Measurements from ENCODE around the gene WNT1.

The WNT1 gene

DNA sequence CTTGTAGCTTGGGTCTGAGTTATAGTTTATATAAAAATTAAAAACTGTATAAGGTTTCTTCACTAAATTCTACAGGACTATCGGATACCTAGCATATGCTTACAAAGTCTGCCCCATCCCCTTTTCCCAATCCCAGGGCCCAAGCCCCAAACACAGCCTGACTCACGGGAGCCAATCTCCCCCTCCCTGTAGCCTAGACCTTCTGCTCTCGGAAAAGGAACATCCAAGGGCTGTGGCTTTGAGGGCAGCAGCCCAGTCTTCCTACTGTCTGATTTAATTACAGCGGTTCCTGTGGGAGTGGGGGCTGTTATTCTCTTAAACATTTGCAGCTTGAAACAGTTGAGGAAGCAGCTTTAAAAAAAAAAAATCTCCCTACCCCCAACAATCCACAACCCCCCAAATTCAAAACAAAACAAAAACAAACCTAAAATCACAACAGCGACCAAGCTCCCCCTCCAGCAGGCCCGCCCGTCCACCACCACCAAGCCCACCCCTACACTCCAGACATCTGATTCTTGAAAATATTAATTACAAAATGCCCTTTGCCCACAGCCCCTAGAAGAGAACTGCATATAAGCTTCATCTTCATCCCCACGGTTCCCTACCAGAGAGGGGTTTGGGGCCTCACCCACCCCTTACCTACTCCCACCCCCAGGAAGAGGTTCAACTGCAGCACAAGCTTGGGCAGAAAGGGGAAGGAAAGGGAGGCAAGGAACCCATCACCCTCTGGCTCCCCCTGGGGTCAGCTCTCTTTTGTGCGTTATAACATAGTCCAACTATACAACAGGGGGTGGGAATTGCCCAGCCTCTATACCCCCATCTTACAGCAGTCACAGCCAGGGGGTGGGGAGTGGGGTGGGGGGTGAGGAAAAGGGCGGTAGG lies 41.6 kb downstream of the WNT1 start:
- DNase-seq: peak; percentile 82
- in situ Hi-C loops (cut with HindIII; ENCODE audit: low pct_ligation_motif_present, low pct_unique_long_range_greater_than_20kb, low sequenced_read_pairs): no loop called here

DNA sequence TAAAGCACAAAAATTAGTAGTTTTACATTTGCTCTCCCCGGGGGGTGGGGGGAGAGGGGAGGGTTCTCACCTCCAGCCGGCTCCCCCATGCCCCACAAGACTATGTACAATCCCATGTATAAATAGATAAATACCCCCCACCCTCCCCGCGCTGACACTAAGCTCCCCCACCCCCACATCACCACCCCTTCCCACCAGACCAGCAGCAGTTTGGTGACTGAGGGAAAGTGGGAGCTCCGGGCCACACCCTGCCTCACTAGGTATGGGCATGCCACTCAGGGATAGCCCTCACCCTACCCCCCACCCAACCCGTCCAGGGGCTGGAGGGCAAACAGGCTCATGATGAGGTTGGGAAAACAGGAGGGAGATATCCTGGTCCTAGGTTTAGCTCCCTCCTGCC lies 42.3 kb downstream of the WNT1 start:
- in situ Hi-C loops (cut with HindIII; ENCODE audit: low pct_ligation_motif_present, low pct_unique_long_range_greater_than_20kb, low sequenced_read_pairs): no loop called here

DNA sequence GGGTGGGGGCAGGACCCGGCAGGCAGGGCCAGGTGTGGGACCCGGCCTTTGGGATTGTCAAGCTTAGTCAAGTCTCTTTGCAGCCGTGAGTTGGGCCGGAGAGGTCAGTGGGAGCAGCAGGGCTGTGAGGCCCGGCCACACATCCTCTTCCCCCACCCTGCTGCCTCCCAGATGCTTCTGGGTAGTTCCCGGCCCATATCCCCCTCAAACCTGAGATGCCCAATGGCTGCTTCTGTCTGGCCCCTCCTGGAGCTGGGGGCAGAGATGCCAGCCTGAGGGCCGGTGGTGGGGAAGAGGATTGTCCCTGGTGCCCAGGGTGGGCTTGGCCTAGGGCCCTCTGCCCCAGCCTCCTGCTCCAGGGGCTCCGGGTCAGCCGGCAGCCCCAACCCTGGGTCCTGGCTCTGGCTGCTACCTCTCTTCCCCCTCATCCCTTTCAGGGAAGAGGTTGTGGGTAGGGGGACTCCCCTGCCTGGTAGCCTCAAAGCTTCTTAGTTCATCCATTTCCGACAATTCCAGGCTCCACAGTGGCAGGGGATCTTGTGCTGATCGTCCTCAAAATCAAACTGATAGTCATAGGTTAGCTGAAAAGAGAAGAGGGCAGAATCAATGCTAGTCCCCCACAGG lies 43.3 kb downstream of the WNT1 start:
- in situ Hi-C loops (cut with HindIII; ENCODE audit: low pct_ligation_motif_present, low pct_unique_long_range_greater_than_20kb, low sequenced_read_pairs): no loop called here
- no peak for DNase-seq

More for the DNA sequence above, 42.3 kb downstream of the WNT1 start:
- DNase-seq: no peak

DNA sequence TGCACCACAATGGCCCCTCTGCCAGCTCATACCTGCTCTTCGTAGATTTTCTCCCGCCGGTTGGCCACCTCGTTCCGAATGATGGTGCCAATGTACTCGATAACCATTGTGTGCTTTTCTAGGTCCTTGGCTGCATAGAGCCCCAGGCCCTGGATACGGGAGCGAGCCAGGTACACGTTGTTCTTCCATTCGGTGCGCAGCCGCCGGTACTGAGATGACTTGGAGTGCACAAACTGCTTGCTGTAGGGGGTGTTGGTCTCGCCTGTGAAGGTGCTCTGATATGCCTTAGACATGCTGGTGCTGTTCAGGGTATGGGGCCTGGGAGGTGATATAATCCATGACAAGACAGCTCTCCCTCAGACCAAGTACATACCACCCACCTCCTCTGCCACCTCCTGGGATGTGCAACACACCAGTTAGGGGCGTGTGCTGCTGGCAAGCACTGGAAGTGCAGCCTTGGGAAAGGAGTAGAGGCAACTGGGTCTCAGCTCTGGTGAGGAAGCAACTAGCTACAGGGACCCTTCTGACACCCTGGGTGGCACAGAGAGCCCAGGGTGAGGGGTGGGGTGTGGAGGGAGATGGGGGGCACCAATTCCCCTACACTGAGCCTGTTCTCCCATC lies 44.5 kb downstream of the WNT1 start:
- in situ Hi-C loops (cut with HindIII; ENCODE audit: low pct_ligation_motif_present, low pct_unique_long_range_greater_than_20kb, low sequenced_read_pairs): no loop called here
- DNase-seq: no peak

DNA sequence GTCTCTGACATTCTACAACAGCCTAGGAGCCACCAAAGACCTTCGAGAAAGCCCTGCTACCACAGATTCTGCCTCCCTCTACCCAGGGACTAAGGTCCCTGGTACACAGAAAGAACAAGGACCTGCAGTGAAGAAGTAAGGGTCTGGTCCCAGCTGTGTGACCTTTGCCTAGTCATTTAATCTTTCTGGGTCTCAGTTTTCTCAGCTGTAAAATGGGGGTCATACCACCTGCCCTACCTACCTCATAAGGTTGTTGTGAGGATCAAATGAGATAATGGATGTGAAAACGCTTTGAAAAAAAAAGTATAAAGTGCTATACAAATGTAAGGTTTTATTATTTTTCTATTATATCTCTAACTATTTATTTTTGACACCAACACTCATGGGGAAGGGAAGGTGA lies 45.7 kb downstream of the WNT1 start:
- in situ Hi-C loops (cut with HindIII; ENCODE audit: low pct_ligation_motif_present, low pct_unique_long_range_greater_than_20kb, low sequenced_read_pairs): no loop called here

DNA sequence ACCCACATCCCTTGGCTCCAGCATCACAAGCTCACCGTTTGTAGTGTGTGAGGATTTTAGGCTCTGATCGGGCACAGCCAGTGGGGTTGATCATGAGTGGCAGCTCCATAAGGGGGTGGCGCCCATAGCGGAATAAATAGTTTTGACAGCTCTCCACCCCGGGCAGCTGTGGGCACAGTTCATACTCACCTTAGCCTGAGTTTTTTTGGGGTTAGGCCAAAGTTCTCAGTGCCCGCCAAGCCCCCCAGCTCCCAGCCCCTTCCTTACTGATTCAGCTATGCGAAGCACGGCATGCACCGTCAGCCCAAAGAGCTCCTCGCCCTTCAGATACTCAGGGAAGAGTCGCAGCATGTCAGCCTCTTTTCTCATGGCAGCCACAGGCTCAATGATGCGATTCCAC lies 46.4 kb downstream of the WNT1 start:
- no peak for DNase-seq
- in situ Hi-C loops (cut with HindIII; ENCODE audit: low pct_ligation_motif_present, low pct_unique_long_range_greater_than_20kb, low sequenced_read_pairs): no loop called here

More for the DNA sequence above, 45.7 kb downstream of the WNT1 start:
- no peak for DNase-seq

DNA sequence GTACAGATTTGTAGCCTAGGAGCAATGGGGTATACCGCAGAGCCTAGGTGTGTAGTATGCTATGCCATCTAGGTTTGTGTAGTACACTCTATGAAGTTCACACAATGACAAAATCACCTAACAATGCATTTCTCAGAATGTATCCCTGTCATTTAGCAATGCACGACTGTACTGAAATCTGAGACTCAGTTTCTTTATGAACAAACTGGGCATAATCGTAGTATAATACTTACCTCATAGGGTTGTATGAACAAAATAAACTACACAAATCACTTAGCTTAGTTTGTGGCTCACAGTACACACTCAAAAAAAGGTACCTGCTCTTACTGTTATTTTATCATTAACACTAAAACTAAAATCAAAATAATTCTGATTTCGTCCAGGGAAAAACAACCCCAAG lies 47.3 kb downstream of the WNT1 start:
- no peak for DNase-seq
- in situ Hi-C loops (cut with HindIII; ENCODE audit: low pct_ligation_motif_present, low pct_unique_long_range_greater_than_20kb, low sequenced_read_pairs): no loop called here

DNA sequence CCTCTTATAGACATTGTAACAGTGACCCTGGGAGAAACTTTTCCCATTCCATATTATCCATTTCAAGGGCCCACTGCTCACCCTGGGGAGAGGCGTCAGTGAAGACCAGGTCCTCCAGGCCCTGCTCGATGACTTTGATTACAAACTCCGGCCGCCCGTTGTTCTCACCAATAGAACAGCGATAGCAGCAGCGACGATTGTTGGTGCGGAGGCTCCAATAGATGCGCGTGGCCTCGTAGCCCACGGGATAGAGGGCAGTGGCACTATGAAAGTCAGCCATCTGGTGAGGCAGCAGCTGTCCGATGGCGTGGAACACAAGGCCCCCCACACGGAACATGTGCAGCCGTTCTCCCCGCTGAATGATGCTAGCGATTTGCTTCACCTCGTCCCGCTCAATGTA lies 48.0 kb downstream of the WNT1 start:
- DNase-seq: no peak
- in situ Hi-C loops (cut with HindIII; ENCODE audit: low pct_ligation_motif_present, low pct_unique_long_range_greater_than_20kb, low sequenced_read_pairs): no loop called here

DNA sequence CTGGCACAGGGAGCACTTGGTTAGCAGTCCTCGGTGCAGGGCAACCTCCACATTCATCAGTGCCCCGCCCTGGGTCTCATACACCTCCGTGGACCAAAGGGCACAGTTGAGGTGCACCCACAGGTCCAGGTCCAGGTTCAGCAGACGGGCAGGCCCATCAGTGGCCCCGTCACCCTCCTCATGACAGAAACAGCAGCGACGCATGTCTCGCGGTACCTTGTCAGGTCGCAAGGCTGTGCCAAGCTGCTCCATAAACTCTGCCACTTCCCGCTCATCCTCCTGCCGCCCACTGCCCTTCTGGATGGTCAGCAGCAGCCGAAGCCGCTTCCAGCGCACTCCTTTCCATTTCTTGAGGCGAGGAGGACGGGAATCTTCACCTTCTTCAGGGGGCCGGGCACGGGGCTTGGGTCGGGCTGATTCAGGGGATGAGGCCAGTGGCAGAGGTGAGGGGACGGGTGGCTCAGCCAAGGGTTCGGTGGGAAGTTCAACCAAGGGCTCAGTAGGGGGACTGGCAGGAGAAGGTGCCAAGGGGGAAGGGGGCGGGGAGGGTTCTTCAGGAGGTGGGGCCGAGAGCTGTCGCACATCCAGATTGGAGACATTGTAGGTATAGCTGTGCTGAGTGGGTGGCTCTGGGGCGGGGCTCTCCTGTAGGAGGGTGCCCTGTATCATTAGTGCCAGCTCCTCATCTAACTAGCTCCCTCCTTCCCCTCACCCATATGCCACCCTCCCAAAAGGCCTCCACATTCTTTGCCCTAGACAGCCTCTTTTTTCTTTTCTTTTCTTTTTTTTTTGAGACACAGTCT lies 48.8 kb downstream of the WNT1 start:
- no peak for DNase-seq
- in situ Hi-C loops (cut with HindIII; ENCODE audit: low pct_ligation_motif_present, low pct_unique_long_range_greater_than_20kb, low sequenced_read_pairs): no loop called here

DNA sequence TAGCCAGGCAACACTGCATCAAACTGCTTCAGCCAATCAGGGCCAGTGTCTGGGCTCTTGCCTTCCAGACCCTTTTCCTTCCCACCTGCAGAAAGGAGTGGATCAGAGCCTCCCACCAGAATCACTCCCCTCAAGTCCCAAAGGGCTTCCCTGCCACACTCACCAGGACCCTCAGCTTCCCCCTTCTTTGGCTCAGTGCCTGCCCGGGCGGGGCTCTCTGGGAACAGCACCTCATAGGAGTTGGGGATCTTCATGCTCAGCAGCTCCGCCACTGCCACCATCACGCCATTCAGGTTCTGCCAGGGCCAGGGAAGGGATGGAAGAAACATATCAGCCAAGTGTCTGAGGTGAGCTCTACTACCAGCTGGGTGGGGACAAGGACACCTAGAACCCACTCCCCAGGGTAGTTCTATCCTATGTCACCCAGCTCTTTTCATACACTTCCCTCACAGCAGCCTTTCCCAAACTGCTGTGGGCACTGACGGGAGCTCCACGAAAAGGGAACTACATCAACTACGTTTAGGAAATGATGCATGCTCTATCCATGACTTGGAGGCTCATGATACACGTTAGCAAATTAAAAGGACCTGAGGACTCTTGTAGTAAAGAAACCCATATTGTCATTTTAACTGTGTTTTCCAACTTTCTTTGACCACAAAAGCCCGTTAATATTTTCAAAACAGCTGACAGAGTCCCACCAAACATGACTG lies 49.9 kb downstream of the WNT1 start:
- no peak for DNase-seq
- in situ Hi-C loops (cut with HindIII; ENCODE audit: low pct_ligation_motif_present, low pct_unique_long_range_greater_than_20kb, low sequenced_read_pairs): no loop called here

DNA sequence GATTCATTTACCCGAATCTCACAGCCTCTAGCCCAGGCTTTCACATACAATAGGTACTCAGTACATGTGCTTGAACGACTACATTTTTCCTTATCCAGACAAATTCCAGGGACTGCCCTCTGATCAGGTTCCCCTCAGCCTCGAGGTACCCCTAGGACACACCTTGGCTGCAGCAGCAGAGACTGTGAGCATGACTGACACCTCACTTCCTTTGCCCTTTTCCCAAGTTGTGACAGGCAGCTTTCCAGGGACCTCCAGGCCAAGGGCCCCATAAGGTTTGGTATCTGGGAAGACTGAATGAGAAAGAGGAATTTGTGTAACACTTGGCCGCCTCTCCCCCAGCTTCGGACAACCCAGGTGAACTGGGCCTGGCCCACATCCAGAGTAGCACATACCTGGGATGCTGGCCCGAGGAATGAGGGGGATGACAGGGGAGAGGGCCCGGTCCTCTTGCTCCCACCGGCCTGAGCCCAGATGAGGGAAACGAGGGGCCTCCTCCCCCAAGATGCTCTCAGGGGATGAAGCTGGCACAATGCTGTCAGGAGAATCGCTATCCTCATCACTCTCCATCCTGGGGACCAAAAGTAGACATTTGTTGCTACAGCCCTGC lies 50.6 kb downstream of the WNT1 start:
- no peak for DNase-seq
- in situ Hi-C loops (cut with HindIII; ENCODE audit: low pct_ligation_motif_present, low pct_unique_long_range_greater_than_20kb, low sequenced_read_pairs): no loop called here

DNA sequence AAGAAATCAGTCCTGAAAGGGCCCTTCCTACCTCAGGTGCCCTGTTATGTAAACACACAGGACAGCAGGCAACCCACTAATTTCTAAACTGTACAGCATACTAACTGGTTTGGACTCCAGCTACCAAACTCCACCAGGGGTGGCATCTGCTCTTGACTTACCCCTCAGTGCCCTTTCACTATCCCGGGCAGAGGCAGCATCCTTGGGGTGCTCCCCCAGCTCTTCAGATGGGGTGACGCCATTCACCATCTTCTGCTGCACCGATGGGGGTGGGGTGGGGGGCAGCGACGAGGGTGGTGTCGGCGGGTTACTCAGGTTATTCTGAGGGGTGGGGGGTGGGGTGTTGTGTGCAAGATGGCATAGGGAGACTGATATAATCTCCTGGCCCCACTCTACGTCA lies 52.0 kb downstream of the WNT1 start:
- no peak for DNase-seq
- in situ Hi-C loops (cut with HindIII; ENCODE audit: low pct_ligation_motif_present, low pct_unique_long_range_greater_than_20kb, low sequenced_read_pairs): no loop called here

DNA sequence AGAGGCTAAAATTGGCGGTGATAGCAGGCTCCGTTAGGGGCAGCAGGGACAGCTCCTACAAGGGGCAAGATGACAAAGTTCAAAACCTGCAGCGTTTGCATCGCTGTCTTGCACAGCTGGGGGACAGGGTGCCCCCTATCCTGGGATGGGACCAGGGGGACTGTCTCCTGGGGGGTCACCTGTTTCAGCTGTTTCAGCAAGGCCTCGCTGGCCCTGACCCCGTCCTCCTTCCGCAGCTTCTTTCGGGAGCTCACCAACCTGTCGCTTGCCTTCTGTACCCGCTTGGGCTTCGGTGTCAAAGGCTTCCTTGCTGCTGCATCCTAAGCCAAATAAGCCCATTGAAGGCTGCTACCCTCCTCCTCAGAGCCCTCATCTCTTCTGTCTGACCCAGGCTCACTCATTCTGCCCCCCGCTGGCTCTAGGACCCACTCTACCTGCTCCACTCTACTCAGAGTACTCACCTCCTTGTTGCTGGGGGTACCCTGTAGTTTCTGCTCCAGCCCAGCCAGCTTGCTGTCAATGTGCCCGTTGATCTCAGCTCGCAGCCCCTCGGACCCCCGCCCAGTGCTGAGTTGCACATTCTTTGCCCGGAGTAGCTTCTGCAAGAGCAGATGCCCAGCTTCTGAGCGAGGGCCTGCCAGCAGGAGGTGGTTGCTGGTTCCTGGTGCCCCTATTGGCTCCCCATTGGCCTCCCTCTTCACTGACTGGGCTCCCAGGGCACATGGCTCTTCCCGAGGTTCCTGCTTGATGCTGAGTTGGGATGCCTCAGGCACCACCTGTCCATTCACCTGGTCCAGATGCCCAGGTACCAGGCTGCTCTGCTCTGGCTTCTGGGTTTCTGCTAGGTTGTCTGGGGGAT lies 52.8 kb downstream of the WNT1 start:
- no peak for DNase-seq

DNA sequence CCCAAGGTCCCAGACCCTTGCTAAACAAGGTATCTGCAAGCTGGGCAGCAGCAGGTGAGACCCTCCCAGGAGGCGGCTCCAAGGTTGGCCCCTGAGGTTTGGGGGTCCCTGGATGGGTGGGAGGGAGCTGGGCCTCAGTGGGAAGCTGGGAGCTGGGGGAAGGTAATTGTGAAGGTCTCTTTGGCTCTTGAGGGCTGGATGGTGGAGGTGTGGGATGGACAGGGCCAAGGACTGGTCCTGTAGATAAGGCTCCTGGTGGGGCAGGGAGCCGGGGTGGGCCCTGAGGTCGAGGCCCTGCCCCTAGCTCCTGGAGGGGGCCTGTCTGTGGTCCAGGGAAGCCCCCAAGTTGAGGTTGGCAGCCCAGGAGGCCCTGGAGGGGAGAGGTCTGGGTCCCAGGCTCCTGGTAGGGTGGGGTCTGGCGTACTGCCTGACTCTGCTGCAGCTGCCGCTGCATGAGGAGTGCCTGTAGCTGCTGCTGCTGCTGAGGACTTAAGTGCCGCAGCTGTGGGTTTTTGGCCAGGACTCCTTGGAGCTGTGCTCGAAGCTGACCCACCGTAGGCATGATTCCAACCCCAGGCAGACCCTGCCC lies 53.5 kb downstream of the WNT1 start:
- no peak for DNase-seq
- in situ Hi-C loops (cut with HindIII; ENCODE audit: low pct_ligation_motif_present, low pct_unique_long_range_greater_than_20kb, low sequenced_read_pairs): no loop called here

More for the DNA sequence above, 52.8 kb downstream of the WNT1 start:
- in situ Hi-C loops (cut with HindIII; ENCODE audit: low pct_ligation_motif_present, low pct_unique_long_range_greater_than_20kb, low sequenced_read_pairs): no loop called here
